SW480 (cell line): ENCODE results near the gene POU2F2.
"Not testable (repeated sequence)": the region's sequence is repeated elsewhere in the genome, so short reads cannot be mapped to it uniquely, and the experiment has no call there.

ENCODE experiments used
- DNase-seq: peaks from one replicate; pipeline ENCODE4 v3.0.0-alpha.2; 2016; ENCODE audit warnings: low spot score

Gene POU2F2

DNA sequence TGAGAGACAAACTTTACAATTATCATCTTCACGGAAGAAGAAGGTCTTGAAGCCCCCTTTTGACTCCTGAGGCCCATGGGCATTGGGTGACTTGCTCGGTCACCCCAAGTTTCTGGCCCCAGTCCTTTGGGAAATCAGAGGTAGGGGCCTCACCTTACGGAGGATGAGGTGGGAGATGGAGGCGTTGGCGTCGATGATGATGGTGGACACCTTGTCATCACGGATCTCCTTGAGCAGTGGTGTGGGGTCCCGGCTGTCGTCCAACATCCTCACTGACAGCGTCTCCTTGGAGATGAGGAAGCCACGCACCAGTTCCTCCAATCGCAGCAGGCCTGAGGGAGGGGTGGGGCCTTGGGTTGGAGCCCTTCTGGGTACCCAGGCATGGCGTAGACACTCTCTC, 73.0 kb downstream of the POU2F2 start:
- DNase-seq: no peak

DNA sequence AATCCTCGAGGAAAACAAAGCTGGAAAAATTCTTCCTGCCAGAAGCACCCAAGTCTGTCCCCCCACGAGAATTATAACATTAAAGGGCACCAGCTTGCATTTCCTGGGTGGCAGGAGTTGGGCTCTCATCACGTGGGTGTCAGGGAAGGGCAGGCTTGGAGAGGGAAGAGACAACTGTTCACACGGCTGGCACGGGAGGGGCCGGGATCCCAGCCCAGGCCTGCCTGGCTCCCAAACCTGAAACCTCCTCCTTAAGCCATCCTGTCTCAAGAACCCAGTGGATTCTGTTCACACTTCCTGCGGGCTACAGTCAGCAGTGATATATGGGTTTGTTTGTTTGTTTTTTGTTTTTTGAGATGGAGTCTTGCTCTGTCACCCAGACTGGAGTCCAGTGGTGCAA, 74.4 kb downstream of the POU2F2 start:
- no peak for DNase-seq

DNA sequence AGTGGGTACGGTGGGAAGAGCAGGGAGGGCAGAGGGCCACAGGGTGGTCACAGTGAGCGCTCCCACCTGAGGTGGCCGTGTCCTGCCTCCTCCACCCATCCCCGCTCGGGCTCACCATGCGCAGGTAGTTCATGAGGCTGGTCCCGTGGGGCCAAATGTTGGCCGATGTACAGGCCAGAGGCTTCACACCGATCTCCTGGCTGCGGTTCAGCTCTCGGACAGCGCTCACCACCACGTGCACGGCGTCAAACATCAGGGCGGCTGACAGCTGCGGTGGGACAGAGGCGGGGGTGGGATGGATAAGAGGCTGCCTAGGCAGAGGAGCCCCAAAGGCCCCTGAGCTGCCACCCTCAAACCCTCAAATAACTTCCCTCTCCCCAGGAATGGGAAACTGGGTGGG, 78.0 kb downstream of the POU2F2 start:
- no peak for DNase-seq

DNA sequence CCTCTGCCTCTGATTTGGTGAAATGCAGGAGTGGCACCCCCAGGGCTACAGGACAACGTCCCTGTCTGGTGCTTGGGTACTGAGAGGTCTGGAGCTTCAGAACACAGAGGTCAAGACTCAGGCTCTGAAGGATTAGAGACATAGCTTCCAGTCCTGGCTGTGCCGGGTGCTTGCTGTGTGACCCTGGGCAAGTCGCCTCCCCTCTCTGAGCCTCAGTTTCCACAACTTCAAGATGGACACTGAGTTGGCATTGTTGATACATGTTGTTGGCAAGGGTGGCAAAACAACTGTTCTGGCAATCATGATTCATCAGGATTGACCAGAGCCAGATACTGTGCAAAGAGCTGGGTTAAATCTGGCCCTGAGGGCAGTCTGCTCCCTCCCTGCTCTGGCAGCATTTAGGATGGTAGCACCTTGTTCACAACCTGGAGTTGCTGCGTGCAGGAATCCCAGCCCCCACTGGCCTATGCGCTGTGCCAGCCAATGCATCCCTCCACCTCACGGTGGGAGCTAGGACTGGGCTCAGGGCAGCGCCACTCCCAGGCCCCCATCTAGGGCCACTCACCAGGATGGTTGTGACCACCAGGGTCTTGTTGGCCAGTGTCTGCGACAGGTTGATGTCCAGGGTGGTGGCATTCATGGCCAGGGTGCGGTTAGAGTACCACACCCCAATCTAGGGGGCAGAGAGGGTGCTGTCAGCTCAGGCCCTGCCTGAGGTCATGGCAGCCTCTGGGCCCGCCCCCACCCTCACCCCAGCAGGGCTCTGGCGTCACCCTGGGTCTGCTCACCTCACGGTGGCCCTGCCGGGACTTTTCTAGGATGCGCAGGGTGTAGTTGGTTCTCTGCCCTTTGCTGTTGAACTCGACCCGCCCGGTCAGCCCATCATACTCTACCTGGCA, 79.0 kb downstream of the POU2F2 start:
- DNase-seq: no peak

DNA sequence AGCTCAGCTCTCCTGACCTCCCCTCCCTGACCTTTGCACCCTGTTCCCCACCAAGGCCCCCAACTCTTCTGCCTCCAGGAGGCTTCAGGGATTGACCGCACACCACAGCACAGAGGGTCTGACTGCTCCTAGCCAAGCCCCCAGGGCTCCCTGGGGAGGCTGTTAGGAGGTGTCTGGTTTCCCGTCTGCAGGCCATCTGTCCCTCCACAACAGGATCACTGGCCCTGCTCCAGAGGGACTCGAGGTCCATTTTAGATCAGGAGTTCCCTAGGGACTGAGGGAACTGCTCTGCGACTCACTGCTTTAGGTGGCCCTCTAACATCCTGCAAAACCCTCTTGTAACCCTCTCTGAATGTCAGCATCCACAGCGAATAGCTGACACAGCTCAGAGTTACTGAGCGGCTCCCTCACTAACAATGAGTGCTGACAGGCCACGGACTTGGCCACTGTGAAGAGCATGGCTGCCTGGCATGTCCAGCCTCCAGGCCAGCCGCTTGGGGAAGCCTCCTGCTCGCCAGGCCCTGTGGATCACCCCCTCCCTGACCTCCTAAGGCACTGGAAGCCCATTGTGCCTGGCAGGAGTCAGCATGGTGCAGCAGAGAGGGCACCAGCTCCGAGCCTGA, 79.9 kb downstream of the POU2F2 start:
- DNase-seq: no peak

DNA sequence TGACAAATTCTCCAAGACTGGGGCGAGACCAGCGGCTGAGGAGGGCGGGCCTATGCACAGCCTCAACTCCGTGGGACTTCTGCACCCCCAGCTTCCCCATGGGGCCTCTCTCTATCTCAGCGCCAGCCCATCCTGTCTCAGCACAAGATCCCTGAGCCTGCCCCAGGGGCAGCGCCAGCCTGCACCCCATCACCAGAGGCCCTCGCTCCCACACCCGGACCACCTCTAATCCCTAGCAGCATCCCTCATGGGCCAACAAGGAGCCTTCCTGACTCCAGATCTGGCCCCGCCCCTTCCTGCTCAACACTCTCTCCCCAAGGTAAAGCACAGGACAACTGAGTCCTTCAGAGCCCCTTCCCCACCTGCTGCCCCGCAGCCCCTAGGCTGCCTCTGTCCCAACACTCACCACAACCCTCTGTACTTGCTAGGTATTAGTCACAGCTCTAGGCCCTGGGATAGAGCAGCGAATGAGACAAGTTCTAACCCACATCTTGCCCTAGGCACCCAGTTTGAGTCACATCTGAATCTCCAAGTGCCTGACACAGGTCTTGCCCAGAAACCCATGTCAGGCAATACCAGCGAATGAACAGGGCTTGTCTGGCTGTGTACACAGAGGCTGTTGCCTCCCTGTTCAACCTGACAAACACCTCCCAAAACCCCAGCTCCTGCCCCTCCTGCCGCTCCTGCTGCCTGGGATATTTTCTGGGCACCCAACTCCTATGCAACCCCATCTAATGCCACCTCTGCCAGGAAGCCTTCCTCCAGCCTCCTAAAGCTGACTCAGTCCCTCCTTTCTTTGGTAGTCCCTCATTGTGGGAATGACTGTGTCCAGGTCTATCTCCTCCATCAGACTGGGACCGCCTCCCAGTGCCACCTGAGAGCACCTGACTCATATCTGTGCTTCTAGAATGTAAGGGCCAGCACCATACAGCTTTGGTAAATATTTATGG, 80.8 kb downstream of the POU2F2 start:
- peak; percentile 61 for DNase-seq

DNA sequence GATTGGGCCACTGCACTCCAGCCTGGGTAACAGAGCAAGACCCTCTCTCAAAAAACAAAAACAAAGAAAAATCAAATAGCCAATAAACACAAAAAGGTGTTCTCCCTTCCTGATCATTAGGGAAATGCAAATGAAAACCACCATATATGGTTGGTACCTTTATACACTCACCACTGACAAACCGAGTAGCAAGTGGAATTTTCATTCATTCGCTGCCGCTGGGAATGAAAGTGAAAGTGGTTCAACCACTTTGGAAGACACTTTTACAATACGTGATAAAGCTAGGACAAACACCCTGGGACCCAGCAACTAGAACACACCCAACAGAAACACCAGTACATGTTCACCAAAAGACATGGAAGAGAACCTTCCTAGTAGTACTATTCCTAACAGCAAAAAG, 83.3 kb downstream of the POU2F2 start:
- DNase-seq: peak; percentile 52

DNA sequence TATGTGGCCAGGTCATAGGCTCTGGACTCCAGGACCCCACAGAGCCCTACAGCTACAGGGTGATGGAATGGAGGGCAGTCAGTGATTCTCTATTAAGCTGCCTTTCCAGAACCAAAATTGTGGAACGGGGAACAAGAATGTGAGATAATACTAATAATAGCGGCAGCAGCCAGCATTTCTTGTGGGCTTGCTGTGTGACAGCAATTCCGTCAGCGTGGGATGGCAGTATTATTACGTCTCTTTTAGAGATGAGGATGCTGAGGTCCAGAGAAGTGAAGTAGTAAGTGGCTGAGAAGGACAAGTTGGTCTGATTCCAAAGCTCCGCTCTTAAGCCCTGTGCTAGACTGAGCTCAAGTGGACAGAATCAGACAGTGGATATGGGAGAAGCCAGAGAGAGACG, 86.7 kb downstream of the POU2F2 start:
- DNase-seq: no peak

DNA sequence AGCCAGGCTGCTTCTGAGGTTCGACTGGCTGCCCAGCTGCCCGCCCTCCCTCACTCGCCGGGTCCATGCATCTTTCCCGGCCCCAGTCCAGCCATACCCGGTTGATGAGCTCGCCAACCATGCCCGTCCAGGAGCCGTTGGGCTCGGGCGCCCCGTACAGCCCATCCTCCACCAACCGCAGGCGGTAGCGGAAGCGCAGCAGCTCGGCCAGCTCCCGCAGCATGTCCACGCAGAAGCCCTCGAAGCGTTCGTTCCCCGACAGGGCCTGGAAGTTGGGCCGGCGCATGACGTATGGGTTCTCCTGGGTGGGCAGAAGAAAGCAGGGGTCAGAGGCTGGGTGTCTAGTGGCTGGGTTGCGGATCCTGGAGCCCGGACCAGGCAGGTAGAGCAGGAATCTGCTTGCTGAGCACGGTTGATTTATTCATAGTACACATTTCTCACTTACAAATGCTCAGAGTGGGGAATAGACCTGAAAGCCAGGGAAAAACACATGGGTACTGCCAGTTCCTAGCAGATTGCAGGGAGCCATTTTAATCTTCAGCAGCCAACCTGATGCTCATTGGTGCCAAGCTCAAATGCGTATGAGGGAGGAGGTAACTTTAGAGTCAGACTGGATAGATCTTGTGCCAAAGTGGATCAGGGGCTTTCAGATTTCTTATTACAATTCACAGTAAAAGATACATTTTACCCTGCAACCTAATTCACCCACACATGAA, 89.6 kb downstream of the POU2F2 start:
- DNase-seq: no peak

DNA sequence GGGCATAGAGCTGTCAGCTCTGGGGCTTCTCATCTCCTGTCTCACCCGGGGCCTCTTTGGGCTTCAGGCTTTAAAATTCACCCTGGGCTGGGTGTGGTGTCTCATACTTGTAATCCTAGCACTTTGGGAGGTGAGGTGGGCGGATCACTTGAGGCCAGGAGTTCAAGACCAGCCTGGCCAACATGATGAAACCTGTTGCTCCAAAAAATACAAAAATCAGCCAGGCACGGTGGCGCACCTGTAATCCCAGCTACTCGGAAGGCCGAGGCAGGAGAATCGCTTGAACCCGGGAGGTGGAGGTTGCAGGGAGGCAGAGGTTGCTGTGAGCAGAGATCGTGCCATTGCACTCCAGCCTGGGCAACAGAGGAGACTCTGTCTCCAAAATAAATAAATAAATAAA, 91.8 kb downstream of the POU2F2 start:
- not testable (repeated sequence) for DNase-seq

DNA sequence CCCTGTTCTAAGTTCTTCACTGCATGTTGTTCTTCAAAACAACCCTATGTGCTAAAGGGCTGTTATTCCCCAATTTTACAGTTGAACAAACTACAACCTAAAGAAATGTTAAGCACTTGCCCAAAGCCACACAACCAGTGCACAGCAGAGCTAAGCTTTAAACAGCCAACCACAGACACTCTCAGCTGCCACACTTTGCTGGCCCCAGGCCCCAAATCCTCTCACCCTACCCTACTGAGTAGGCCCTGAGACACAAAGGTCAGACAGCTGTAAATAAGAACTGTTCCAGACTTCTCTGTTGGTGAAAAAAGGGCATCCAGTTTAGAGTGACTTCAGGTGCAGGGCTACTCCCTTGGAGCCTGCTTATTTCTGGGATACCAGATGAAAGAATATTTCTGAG, 92.2 kb downstream of the POU2F2 start:
- DNase-seq: no peak

DNA sequence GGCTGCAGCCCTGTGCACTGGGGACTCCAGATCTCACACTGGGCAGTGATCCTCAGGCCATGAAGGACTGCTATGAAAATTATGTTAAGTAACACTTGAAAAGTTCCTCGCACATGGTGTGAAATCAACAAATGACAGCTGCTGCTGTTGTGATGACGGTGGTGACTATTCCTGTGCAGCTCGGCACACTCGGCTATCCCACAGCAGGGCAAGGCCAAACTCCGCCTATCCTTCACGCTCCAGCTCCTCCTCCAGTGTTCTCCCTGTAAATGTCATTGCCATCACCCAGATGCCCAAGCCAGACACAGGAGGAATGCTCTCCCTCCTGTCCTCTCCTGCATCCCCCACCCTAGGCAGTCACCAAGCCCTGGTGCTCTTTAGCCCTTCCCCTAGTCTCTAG, 93.6 kb downstream of the POU2F2 start:
- DNase-seq: no peak

DNA sequence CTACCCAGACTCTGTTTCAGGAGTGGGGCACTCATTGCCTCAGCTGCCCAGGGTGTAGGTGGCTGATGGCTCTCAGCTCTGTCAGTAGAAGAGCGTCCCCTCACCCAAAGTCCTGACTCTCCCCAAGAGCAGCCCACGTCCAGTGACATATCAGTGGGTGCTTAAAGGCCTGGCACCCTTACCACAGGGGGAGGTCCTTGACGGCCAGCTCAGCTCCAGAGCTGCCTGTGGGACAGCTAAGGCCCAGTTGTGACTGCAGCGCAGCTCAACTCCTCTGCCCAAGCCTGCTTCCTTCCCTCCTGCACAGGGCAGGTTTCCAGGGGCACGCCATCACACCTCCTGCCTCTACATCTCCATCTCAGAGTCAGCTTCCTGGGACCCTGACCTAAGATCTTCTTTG, 94.6 kb downstream of the POU2F2 start:
- DNase-seq: no peak
